ENCODE measurements around the gene TLE6. TPM values are rescaled to one million over a fixed set of nuclear protein-coding genes. Genes with fewer than 3 reads are reported as not detected.
"Not testable (repeated sequence)": the region's sequence is repeated elsewhere in the genome, so short reads cannot be mapped to it uniquely, and the experiment has no call there.

Gene TLE6
- total RNA-seq: 1.4 and 1.5 TPM in 2 replicates

DNA sequence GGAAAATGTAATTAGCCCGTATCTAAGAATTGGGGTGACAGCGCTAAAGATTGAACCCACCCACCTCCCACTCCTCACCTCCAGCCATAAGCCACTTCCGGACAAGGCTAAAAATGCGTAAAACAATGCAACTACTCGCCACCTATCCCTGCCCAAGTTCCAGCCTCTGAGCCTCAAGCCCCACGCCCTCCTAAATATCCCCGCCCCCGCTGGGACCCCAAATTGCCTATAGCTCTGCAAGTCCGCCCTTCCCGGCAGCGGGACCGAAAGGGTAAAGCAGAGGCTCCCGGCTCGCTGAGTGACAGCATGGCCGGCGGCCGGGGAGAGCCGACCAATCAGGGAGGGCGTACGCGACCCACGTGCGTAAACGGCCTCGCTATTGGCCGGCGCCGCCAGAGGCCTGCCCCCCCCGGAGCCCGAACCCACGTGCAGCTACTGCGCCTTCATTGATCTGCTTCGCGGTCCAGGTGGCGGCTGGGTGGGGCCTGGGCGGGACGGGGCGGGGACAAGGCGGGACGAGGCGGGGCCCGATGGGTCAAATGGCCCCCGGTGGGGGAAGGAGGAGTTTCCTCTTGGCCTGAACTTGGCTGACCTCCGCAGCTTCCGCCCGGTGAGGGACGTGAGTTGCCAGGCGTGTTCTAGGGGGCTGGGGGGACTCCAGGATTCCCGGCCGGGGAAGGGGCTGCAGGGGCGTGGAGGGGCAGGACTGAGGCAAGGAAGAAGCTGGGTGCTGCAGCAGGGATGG lies at the start of gene TLE6:
Gene TLE6, plus strand, starts transcription at position 564 of the 745 bp plus-strand sequence. CDS start 670 bp downstream, outside the sequence.
- Mint-ChIP-seq H3K36me3 (ENCODE audit: low read depth) (no peaks in the 10 kb centered on the region), H3K4me3 (ENCODE audit: low read depth) (peak within 1 kb of the TSS; percentile 90), H3K4me1 (ENCODE audit: low read depth) (peaks cover 18% of the 10 kb centered on the region), H3K9me3 (no peaks in the 10 kb centered on the region), H3K27ac (peak within 1 kb of the TSS; percentile 85), H3K27me3 (ENCODE audit: low read depth) (peaks cover 12% of the 10 kb centered on the region)
- DNase-seq (ENCODE audit: low spot score): peak; percentile 92
- intact Hi-C loops (cut with micrococcal nuclease): loop anchor here (1.0 kb wide), 1 partner anchor 58 kb away; no protein-coding TSS in a partner anchor

DNA sequence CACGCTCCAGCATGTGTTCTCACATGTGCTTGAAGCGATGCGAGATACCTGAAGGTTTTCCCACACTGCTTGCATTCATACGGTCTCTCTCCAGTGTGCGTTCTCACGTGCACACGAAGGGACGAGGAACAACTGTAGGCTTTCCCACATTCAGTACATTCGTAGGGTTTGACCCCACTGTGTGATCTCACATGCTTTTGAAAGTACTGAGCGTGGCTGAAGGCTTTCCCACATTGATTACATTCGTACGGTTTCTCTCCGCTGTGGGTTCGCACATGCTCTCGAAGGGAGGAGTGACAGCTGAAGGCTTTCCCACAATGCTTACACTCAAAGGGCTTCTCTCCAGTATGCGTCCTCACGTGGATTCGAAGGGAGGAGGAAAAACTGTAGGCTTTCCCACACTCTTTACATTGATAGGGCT lies 43.9 kb upstream of the TLE6 start:
- H3K9me3 Mint-ChIP-seq: peaks cover 47% of the 10 kb centered on the region
- intact Hi-C loops (cut with micrococcal nuclease): no loop called here
- no peak overlapping the region for H3K4me3 Mint-ChIP-seq (ENCODE audit: low read depth)

DNA sequence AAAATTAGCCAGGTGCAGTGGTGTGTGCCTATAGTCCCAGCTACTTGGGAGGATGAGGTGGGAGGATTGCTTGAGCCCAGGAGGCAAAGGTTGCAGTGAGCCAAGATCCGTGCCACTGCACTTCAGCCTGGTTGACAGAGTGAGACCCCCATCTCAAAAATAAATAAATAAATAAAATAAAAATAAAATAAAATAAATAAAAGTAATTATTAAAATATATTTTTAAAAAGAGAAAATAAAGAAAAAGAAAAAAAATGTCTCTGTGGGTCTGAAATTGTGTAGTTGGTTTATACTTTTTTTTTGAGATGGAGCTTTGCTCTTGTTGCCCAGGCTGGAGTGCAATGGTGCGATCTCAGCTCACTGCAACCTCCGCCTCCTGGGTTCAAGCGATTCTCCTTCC lies 41.5 kb upstream of the TLE6 start:
- H3K4me1 Mint-ChIP-seq (ENCODE audit: low read depth); H3K4me3 Mint-ChIP-seq (ENCODE audit: low read depth); H3K27ac Mint-ChIP-seq; intact Hi-C loops (cut with micrococcal nuclease); H3K27me3 Mint-ChIP-seq (ENCODE audit: low read depth); DNase-seq (ENCODE audit: low spot score): not testable (repeated sequence)
- H3K36me3 Mint-ChIP-seq (ENCODE audit: low read depth): peaks cover 69% of the 10 kb centered on the region
- H3K9me3 Mint-ChIP-seq: peaks cover 42% of the 10 kb centered on the region

More for the DNA sequence above, 43.9 kb upstream of the TLE6 start:
- Mint-ChIP-seq H3K36me3 (ENCODE audit: low read depth) (peaks cover 65% of the 10 kb centered on the region), H3K27me3 (ENCODE audit: low read depth) (no peaks in the 10 kb centered on the region), H3K27ac (no peak overlapping the region), H3K4me1 (ENCODE audit: low read depth) (no peaks in the 10 kb centered on the region)
- no peak for DNase-seq (ENCODE audit: low spot score)

DNA sequence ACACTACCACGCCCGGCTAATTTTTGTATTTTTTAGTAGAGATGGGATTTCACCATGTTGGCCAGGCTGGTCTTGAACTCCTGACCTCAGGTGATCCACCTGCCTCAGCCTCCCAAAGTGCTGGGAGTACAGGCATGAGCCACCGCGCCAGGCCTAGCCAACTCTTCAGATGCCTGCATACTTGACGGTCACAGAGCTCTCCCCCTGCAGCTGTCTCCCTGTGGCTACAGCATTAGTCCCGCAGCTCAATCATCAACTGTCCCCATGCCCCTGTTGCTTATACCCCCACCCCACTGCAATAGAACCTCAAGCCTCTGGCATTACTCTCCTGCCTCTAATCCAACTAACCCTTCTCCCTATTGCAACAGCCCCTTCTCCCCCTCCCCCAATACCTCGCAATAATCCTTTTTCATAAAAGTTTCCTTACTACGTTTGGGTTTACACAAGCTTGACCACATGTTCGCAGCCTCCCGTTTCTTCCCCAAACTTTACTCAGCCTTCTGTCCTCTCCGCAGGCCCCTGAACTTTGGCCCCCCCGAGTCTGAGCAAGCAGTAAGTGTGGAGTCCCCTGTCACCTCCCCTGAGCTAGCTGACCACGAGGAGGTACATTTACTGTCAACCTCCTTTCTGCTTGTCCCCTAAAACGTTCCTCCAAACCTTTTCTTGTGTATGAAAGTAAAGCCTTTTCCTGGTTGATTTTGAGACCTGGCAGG lies 34.3 kb upstream of the TLE6 start:
- DNase-seq (ENCODE audit: low spot score): no peak
- H3K9me3 Mint-ChIP-seq: no peaks in the 10 kb centered on the region
- H3K27me3 Mint-ChIP-seq (ENCODE audit: low read depth): no peaks in the 10 kb centered on the region
- peaks cover 7% of the 10 kb centered on the region for H3K4me1 Mint-ChIP-seq (ENCODE audit: low read depth)
- peak overlapping the region; percentile 28 for H3K4me3 Mint-ChIP-seq (ENCODE audit: low read depth)
- peaks cover 16% of the 10 kb centered on the region for H3K36me3 Mint-ChIP-seq (ENCODE audit: low read depth)
- H3K27ac Mint-ChIP-seq: no peak overlapping the region
- intact Hi-C loops (cut with micrococcal nuclease): no loop called here

DNA sequence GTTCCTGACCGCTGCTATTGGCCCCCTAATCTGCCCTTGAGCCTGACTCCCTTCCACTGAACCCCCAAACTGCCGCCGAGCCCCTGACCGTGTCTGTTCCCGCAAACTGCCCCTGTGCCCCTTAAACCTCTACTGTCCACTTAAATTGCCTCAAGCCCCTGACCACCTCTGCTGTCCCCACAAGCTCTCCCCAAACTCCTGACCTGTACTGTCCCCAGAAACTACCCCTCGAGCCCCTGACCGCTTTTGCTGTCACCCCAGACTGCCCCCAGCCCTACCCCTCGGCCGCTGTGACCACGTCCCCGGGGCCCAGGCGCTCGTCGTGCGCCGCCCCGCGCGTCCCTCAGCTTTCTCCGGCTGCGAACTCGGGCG lies 33.0 kb upstream of the TLE6 start:
- H3K27me3 Mint-ChIP-seq (ENCODE audit: low read depth): no peaks in the 10 kb centered on the region
- intact Hi-C loops (cut with micrococcal nuclease): no loop called here
- peaks cover 14% of the 10 kb centered on the region for H3K4me1 Mint-ChIP-seq (ENCODE audit: low read depth)
- H3K9me3 Mint-ChIP-seq: no peaks in the 10 kb centered on the region
- no peak for DNase-seq (ENCODE audit: low spot score)
- peak overlapping the region; percentile 39 for H3K27ac Mint-ChIP-seq
- peak overlapping the region; percentile 94 for H3K4me3 Mint-ChIP-seq (ENCODE audit: low read depth)
- peaks cover 14% of the 10 kb centered on the region for H3K36me3 Mint-ChIP-seq (ENCODE audit: low read depth)

DNA sequence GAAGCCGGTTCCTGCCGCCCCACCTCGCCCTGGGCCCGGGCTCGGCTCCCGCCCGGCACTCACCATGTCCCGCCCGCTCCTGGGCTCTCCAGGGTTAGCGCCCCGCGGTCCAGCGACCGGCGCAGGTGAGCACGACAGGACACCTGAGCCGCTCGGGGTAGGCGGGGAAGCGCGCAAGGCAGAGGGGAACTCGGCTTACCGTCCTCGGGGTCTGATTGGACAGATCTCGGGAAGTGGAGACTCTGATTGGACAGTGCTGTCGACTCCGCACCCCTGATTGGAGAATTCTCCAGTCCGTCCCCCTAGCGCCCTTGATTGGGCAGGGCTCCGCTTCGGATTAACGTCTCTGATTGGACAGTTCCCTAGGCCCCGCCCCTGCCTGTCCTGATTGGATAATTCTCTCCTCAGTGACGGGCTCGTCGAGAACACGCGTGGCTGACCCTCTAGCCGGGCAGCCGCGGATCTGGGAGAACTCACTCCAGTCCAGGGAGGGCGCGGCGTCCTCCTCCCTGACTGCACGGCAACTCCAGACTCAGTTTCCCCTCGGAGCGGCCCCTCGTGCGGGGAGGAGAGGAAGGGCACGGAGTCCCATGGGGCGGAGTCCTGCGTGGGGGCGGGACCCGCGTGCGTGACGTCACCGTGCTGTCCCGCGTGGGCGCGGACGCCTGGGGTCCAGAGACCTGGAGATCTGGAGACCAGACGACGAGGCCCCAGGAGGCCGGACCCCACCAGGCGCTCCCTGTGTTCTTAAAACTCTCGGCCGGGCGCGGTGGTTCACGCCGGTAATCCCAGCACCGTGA lies 32.4 kb upstream of the TLE6 start, which contains the start of gene ZNF77:
Gene ZNF77, minus strand, starts transcription at position 197 of the 800 bp plus-strand sequence. Its CDS starts 131 bp downstream, at position 66.
- no peaks in the 10 kb centered on the region for H3K9me3 Mint-ChIP-seq
- H3K36me3 Mint-ChIP-seq (ENCODE audit: low read depth): peaks cover 16% of the 10 kb centered on the region
- no peaks in the 10 kb centered on the region for H3K27me3 Mint-ChIP-seq (ENCODE audit: low read depth)
- H3K4me1 Mint-ChIP-seq (ENCODE audit: low read depth): peaks cover 20% of the 10 kb centered on the region
- H3K27ac Mint-ChIP-seq: peak within 1 kb of the TSS; percentile 96
- H3K4me3 Mint-ChIP-seq (ENCODE audit: low read depth): peak within 1 kb of the TSS; percentile 94
- intact Hi-C loops (cut with micrococcal nuclease): loop anchor here (1.0 kb wide), 1 partner anchor 45 kb away; the partner anchor contains the start of gene ZNF57
- peak; percentile 97 for DNase-seq (ENCODE audit: low spot score)

DNA sequence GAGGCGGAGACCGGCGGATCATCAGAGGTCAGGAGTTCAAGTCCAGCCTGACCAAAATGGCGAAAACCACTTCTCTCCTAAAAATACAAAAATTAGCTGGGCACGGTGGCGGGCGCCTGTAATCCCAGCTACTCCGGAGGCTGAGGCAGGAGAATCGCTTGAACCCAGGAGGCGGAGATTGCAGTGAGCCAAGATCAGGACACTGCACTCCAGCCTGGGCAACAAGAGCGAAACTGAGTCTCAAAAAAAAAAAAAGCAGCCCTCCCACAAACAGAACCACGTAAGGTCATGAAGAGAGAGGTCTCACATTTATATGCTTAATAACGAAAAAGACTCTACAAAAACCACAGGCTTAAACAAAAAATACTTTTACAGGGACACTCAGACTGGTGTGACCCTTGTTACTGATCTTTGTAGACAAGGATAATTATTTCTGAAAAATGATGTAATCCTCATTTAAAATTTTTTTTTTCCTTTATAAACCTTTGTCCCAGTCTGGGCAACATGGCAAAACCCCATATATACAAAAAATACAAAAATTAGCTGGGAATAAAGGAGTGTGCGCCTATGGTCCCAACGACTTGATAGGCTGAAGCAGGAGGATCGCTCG lies 31.7 kb upstream of the TLE6 start:
- H3K4me3 Mint-ChIP-seq (ENCODE audit: low read depth): peak overlapping the region; percentile 94
- intact Hi-C loops (cut with micrococcal nuclease): loop anchor here (1.0 kb wide), 1 partner anchor 45 kb away; the partner anchor contains the start of gene ZNF57
- H3K36me3 Mint-ChIP-seq (ENCODE audit: low read depth): peaks cover 18% of the 10 kb centered on the region
- H3K27ac Mint-ChIP-seq: peak overlapping the region; percentile 96
- H3K4me1 Mint-ChIP-seq (ENCODE audit: low read depth): peaks cover 20% of the 10 kb centered on the region
- no peaks in the 10 kb centered on the region for H3K27me3 Mint-ChIP-seq (ENCODE audit: low read depth)
- no peak for DNase-seq (ENCODE audit: low spot score)
- no peaks in the 10 kb centered on the region for H3K9me3 Mint-ChIP-seq

DNA sequence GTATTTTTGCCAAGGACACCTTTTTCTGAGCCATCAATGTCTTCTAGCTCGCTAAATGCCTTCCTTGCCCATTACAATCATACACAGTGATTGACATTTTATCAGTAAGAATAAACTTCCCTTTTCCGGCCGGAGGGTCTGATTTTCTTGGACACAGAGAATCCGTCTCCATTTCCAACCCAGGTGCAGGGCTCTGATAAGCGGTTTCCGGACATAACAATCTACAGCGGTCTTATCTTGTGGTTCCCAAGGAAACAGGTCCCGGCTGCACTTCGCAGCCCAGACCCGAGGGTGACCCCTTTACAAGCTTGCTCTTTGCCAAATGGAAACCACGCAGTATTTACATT lies 27.5 kb upstream of the TLE6 start:
- Mint-ChIP-seq H3K36me3 (ENCODE audit: low read depth) (peaks cover 18% of the 10 kb centered on the region), H3K9me3 (no peaks in the 10 kb centered on the region), H3K4me3 (ENCODE audit: low read depth) (peak overlapping the region; percentile 88), H3K27me3 (ENCODE audit: low read depth) (no peaks in the 10 kb centered on the region), H3K27ac (peak overlapping the region; percentile 87), H3K4me1 (ENCODE audit: low read depth) (peaks cover 18% of the 10 kb centered on the region)
- intact Hi-C loops (cut with micrococcal nuclease): loop anchor here (5.0 kb wide), 1 partner anchor 152 kb away; no protein-coding TSS in a partner anchor
- no peak for DNase-seq (ENCODE audit: low spot score)

DNA sequence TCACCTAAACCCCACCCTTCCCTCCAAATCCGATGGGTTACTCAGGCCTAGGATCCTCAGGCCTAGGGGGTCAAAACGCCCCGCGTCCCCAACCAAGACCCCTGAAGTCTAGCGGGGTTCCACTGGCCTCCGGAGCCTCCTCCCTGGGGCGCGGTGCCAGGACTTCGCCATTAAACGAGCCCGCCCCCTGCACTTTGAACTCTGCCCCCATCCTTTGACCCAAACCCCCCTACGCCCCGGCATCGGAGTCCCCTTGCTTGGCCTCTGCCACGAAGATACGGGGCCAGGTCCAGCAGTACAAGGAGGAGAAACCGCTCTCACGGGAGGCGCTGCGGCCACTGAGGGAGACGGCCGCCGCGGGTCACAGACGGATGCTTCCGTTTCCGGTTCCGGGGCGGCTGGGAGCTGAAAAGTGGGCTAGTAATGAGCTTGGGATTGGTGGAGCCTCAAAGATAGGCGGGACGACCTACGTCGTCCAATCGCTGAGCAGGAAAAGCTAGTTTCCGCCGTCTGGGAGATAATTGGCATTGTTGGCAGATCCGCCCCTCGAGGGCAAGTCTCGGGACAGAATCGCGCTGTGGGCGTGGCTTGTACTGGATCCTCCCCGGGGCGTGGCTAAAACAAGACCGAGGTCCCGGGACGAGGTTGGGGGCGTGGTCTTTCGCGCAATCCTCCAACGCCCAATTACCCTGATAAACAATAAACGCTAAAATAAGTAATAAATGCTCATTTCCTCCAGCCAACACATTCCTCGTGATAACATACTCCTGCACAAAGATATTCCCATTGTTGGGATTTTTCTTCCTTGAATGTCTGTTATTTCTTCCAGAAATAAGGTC lies 26.9 kb upstream of the TLE6 start:
- intact Hi-C loops (cut with micrococcal nuclease): loop anchor here (5.0 kb wide), 1 partner anchor 152 kb away; no protein-coding TSS in a partner anchor
- H3K36me3 Mint-ChIP-seq (ENCODE audit: low read depth): peaks cover 18% of the 10 kb centered on the region
- DNase-seq (ENCODE audit: low spot score): peak; percentile 100
- peak overlapping the region; percentile 88 for H3K4me3 Mint-ChIP-seq (ENCODE audit: low read depth)
- H3K4me1 Mint-ChIP-seq (ENCODE audit: low read depth): peaks cover 18% of the 10 kb centered on the region
- H3K9me3 Mint-ChIP-seq: no peaks in the 10 kb centered on the region
- peak overlapping the region; percentile 87 for H3K27ac Mint-ChIP-seq
- H3K27me3 Mint-ChIP-seq (ENCODE audit: low read depth): no peaks in the 10 kb centered on the region

DNA sequence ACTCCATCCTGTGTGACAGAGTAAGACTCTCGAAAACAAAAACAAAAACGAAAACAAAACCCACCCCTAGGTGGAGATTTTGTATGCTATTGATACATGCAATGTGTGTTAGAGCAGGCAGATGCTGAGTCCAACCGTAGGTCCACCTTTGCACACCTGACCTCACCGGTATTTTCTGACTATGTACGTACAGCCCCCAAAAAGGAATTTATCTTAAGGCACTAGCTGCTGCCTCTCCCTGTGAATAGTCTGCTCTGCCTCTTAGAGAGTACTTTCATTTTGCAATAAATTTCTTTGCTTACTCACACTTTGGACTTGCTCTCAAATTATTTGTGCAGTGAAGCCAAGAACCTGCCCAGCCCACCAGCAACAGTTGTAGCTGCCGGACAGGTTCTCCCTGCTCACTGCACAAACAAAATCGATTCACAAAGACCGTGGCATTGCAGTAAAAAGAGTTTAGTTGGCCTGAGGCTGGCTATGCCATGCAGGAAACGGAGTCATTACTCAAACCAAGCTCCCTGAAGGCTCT lies 24.3 kb upstream of the TLE6 start:
- H3K27ac Mint-ChIP-seq: no peak overlapping the region

DNA sequence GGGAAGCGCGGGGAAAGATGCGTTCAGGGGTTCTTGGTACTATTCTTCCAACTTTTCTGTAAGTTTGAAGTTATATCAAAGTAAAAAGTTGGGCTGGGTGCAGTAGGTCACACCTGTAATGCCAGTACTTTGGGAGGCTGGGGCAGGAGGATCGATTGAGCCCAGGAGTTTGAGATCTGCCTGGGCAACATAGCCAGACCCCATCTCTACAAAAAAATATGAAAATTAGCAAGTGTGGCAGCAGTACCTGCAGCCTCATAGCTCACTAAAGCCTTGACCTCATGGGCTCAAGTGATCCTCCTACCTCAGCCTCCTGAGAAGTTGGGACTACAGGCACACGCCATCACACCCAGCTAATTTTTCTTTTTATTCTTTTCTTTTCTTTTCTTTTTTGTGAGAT lies 20.2 kb upstream of the TLE6 start:
- Mint-ChIP-seq H3K36me3 (ENCODE audit: low read depth) (no peaks in the 10 kb centered on the region), H3K4me1 (ENCODE audit: low read depth) (peaks cover under 1% of the 10 kb centered on the region), H3K4me3 (ENCODE audit: low read depth) (no peak overlapping the region), H3K27ac (no peak overlapping the region), H3K27me3 (ENCODE audit: low read depth) (no peaks in the 10 kb centered on the region), H3K9me3 (no peaks in the 10 kb centered on the region)
- no peak for DNase-seq (ENCODE audit: low spot score)
- intact Hi-C loops (cut with micrococcal nuclease): no loop called here

More for the DNA sequence above, 24.3 kb upstream of the TLE6 start:
- no peaks in the 10 kb centered on the region for H3K9me3 Mint-ChIP-seq
- peaks cover 13% of the 10 kb centered on the region for H3K4me1 Mint-ChIP-seq (ENCODE audit: low read depth)
- H3K27me3 Mint-ChIP-seq (ENCODE audit: low read depth): no peaks in the 10 kb centered on the region
- H3K36me3 Mint-ChIP-seq (ENCODE audit: low read depth): peaks cover 15% of the 10 kb centered on the region
- no peak for DNase-seq (ENCODE audit: low spot score)
- intact Hi-C loops (cut with micrococcal nuclease): loop anchor here (5.0 kb wide), 1 partner anchor 149 kb away; no protein-coding TSS in a partner anchor
- H3K4me3 Mint-ChIP-seq (ENCODE audit: low read depth): no peak overlapping the region
